Measurements from ENCODE around the gene DCAF8. TPM values are rescaled to one million over a fixed set of nuclear protein-coding genes. Genes with fewer than 3 reads are reported as not detected.

Gene DCAF8
- total and polyA plus RNA-seq, 2 of the 4 experiments (the other 2 are of a cell fraction): 83.3 to 83.8 TPM

GRCh38 chr1:160171980-160172379, 90.4 kb downstream of the DCAF8 start:
- Histone ChIP-seq H4K5ac (ENCODE audit: low read depth, low read length) (no peak overlapping the region), H2AFZ (replicated peaks; ENCODE audit: low read length, poor library complexity) (no peak overlapping the region), H3K14ac (replicated peaks; ENCODE audit: low read depth, low read length) (no peak overlapping the region), H2BK20ac (ENCODE audit: low read depth, low read length) (no peak overlapping the region), H3K4me1 (ENCODE audit: control insufficient read depth, insufficient read depth, low read length) (0 out of 2 replicates have a peak, but pooled peaks cover 2% of the 10 kb centered on the region), H3K4me2 (ENCODE audit: low read depth, low read length) (no peak overlapping the region), H3K27ac (ENCODE audit: insufficient read depth, low read length) (no peak overlapping the region), H3K4me3 (ENCODE audit: insufficient read depth, low read depth, low read length) (no peak overlapping the region), H2AK5ac (ENCODE audit: low read depth, low read length) (no peak overlapping the region), H2BK5ac (ENCODE audit: low read depth, low read length, poor library complexity, severe bottlenecking) (no peak overlapping the region), H3K9me3 (ENCODE audit: control insufficient read depth, insufficient read depth, low read length) (no peaks in the 10 kb centered on the region; the same call in 1 of the 2 replicates), H4K8ac (ENCODE audit: low read depth in 2 of 2, low read length in 2 of 2) (no peak overlapping the region), H4K91ac (ENCODE audit: insufficient read depth, low read depth, low read length) (no peak overlapping the region), H2BK120ac (ENCODE audit: low read depth, low read length) (no peak overlapping the region), H3K79me1 (ENCODE audit: low read depth in 1 of 2, low read length in 2 of 2) (no peaks in the 10 kb centered on the region), H3K36me3 (ENCODE audit: control insufficient read depth, insufficient read depth, low read length) (no peaks in the 10 kb centered on the region), H3K4ac (ENCODE audit: low read depth, low read length) (no peak overlapping the region), H3K27me3 (ENCODE audit: control insufficient read depth, insufficient read depth, low read length) (peaks cover 44% of the 10 kb centered on the region), H2AK9ac (replicated peaks; ENCODE audit: low read depth, low read length, poor library complexity) (no peak overlapping the region), H3K9ac (ENCODE audit: low read depth, low read length) (no peak overlapping the region), H4K20me1 (ENCODE audit: insufficient read depth, low read length) (no peaks in the 10 kb centered on the region), H3K18ac (ENCODE audit: low read depth, low read length) (no peak overlapping the region), H3K56ac (ENCODE audit: extremely low read depth, insufficient read depth, low read length) (no peak overlapping the region), H3K23ac (ENCODE audit: low read depth, low read length) (no peak overlapping the region), H3K9me1 (ENCODE audit: insufficient read depth, low read length) (no peaks in the 10 kb centered on the region), H2BK15ac (ENCODE audit: low read depth, low read length) (no peak overlapping the region)
- BruUV-seq (replicated peaks): no TSS peak
- no peak for DNase-seq
- 38% methylated on average over 2 of the region's 9 CpGs; no CpG with 5 or more reads in 1 of the 2 experiments for WGBS, 2 experiments (ENCODE audit: extremely low coverage in 2 of 2, insufficient read length in 1 of 2)
- intact Hi-C loops (cut with micrococcal nuclease) (no loop called here), in situ Hi-C loops (cut with MboI; ENCODE audit: low sequenced_read_pairs) (no loop called here), dilution Hi-C loops (cut with HindIII; ENCODE audit: low sequenced_read_pairs, unreplicated experiment) (no loop called here)
- ChIA-PET POLR2A (ENCODE audit: unreplicated experiment) (no interaction called here), CTCF (no interaction called here)
- TF ChIP-seq RAD21 (IDR thresholded peaks at IDR 0.05; ENCODE audit: low read length): no peak
- TF ChIP-seq RFX5 (IDR thresholded peaks at IDR 0.05; ENCODE audit: low read depth, low read length): no peak
- no peak for TF ChIP-seq RCOR1 (IDR thresholded peaks at IDR 0.05; ENCODE audit: insufficient replicate concordance, low read length)
- TF ChIP-seq MXI1 (IDR thresholded peaks at IDR 0.05; ENCODE audit: borderline replicate concordance, low read depth, low read length): no peak
- no peak for TF ChIP-seq CTCF (conservative IDR thresholded peaks at IDR 0.05; ENCODE audit: low read depth, low read length)
- no peak for TF ChIP-seq USF2 (IDR thresholded peaks at IDR 0.05; ENCODE audit: low read depth, low read length)
- no peak for TF ChIP-seq MAZ (IDR thresholded peaks at IDR 0.05; ENCODE audit: borderline replicate concordance, low read depth, low read length)
- TF ChIP-seq CHD1 (IDR thresholded peaks at IDR 0.05; ENCODE audit: low read depth, low read length): no peak
- TF ChIP-seq MAFK (IDR thresholded peaks at IDR 0.05; ENCODE audit: low read depth, low read length): no peak
- no peak for TF ChIP-seq CEBPB (IDR thresholded peaks at IDR 0.05; ENCODE audit: low read depth, low read length)
- TF ChIP-seq ELK1 (IDR thresholded peaks at IDR 0.05; ENCODE audit: borderline replicate concordance, low read depth, low read length): no peak
- TF ChIP-seq BHLHE40 (IDR thresholded peaks at IDR 0.05; ENCODE audit: low read depth, low read length): no peak
- no peak for ATAC-seq (ENCODE audit: low read depth)

All from IMR-90 (cell line).